Activated CD4-positive, alpha-beta T cell treated with anti-CD3 and anti-CD28 coated beads for 36 hours (primary cell): ENCODE data around the gene PRDX4. TPM values are rescaled to one million over a fixed set of nuclear protein-coding genes. Genes with fewer than 3 reads are reported as not detected.
A peak's percentile ranks its signal among the peaks of the same experiment; 100 is the strongest.

ENCODE experiments used
- ATAC-seq: fragments of 200-7000 bp; cut with Tn5 transposase; one replicate; pipeline ENCODE4 v1.10.0; 2021; ENCODE audit warnings: mild to moderate bottlenecking, moderate library complexity
- CTCF ChIA-PET: fragments of 350-600 bp; sonication (Branson Sonifier 250); formaldehyde crosslinking; loops from one replicate; lab custom pipeline; 2021; ENCODE audit warnings: antibody characterized with exemption; lab: Charles Lee
- POLR2A ChIA-PET: fragments of 350-600 bp; sonication (Branson Sonifier 250); formaldehyde crosslinking; loops from one replicate; lab custom pipeline; 2021; ENCODE audit warnings: antibody characterized with exemption, inconsistent platforms; lab: Charles Lee
- DNase-seq: peaks from one replicate; pipeline ENCODE4 v3.0.0-alpha.2; 2020
- H3K27ac Mint-ChIP-seq: one replicate; pipeline ENCODE4 v1.8.0; 2021; ENCODE audit warnings: mixed read lengths
- H3K27me3 Mint-ChIP-seq: one replicate; pipeline ENCODE4 v1.8.0; 2021; ENCODE audit warnings: mixed read lengths
- H3K36me3 Mint-ChIP-seq: one replicate; pipeline ENCODE4 v1.8.0; 2021; ENCODE audit warnings: low read depth, mixed read lengths
- H3K4me1 Mint-ChIP-seq: one replicate; pipeline ENCODE4 v1.8.0; 2021; ENCODE audit warnings: mixed read lengths
- H3K4me3 Mint-ChIP-seq: one replicate; pipeline ENCODE4 v1.8.0; 2021; ENCODE audit warnings: mild to moderate bottlenecking, moderate library complexity, mixed read lengths
- H3K9me3 Mint-ChIP-seq: one replicate; pipeline ENCODE4 v1.8.0; 2021; ENCODE audit warnings: low read depth, mixed read lengths
- intact Hi-C, 2 experiments: fragments of 100-400 bp; cut with DNase I in 1 of 2; cut with micrococcal nuclease in 1 of 2; formaldehyde crosslinking; loops; one replicate each; pipeline versions ENCODE4 v1.14.2 to v1.15.1; 2022 to 2024; cut with DNase I, micrococcal nuclease
- total RNA-seq, 2 experiments: library from RNA; stranded (reverse); gene quantifications; one replicate each; pipeline ENCODE4 v1.2.3, GENCODE V29; 2021

Gene PRDX4
- total RNA-seq, 2 experiments from 2014 or later = 48.8 to 51.5 TPM

DNA sequence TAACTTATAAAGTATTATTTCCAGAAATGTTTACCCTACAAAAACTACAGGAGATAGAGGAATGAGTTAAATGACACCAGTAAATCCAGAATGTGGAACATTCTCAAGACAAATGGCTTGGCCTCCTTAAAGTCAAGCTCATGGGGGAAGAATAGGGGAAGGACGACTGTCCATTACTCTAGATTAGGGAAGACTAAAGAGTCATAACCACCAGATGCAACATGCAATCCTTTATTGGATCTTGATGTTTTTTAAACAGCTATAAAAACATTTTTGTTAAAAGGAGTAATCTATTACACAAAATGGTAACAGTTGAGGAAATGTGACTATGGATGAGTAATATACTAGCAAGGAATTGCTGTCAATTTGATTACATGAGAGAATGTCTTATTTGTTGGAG is 64.7 kb downstream of the PRDX4 start:
- Mint-ChIP-seq H3K36me3 (peaks cover 32% of the 10 kb centered on the region), H3K27ac (peak overlapping the region; percentile 81), H3K4me3 (no peak overlapping the region), H3K9me3 (no peaks in the 10 kb centered on the region), H3K27me3 (no peaks in the 10 kb centered on the region), H3K4me1 (peaks cover 36% of the 10 kb centered on the region)
- ATAC-seq (no peak), DNase-seq (no peak)
- intact Hi-C loops = loop anchor here (1.0 to 2.0 kb wide), 5 partner anchors 11 to 175 kb away; partner anchors contain the start of genes ACOT9 (in 1 of the 2) and APOO (in 1 of the 2)
- CTCF ChIA-PET = interaction anchor here (1.3 kb wide), 1 partner anchor 170 kb away, joined by 3 read pairs; no protein-coding TSS in a partner anchor
- POLR2A ChIA-PET = no interaction called here

DNA sequence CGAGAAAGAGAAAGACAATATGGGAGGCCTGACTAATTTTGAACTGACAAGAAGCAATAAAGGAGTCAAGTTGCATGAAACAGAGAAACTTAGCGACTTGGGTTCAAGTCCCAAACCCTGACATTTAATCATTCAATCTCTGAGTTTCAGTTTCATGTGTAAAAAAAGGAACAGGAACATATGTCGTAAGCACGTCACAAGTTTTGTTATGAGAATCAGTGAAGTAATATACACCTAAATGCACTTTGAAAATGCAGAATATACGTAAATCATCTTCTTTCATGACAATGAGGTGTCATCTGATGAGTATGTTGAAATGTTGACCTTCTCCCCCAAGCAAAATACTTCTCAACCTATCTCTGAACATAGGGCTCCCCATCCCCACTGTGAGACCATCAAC is 65.4 kb downstream of the PRDX4 start:
- Mint-ChIP-seq H3K27ac (peak overlapping the region; percentile 89), H3K4me1 (peaks cover 36% of the 10 kb centered on the region), H3K36me3 (peaks cover 30% of the 10 kb centered on the region), H3K9me3 (no peaks in the 10 kb centered on the region), H3K27me3 (no peaks in the 10 kb centered on the region), H3K4me3 (peak overlapping the region; percentile 39)
- no peak for DNase-seq
- intact Hi-C loops = loop anchor here (1.0 to 2.0 kb wide), 5 partner anchors 11 to 174 kb away; partner anchors contain the start of genes ACOT9 (in 1 of the 2) and APOO (in 1 of the 2)
- CTCF ChIA-PET = interaction anchor here (1.3 kb wide), 1 partner anchor 169 kb away, joined by 3 read pairs; no protein-coding TSS in a partner anchor
- POLR2A ChIA-PET = interaction anchor here (0.7 to 1.6 kb wide), 2 partner anchors 10 to 48 kb away, joined by 4 to 6 read pairs; partner anchors contain the start of gene ACOT9
- ATAC-seq = peak; percentile 83

Other genes with a start within 250 kb of the PRDX4 start
- 10 to 100 TPM; 31.7 to 39.9 TPM for gene ACOT9, start 75.8 kb downstream of the PRDX4 start, total RNA-seq
- 100 to 1,000 TPM; 148 to 166 TPM for gene SAT1, start 115.7 kb downstream of the PRDX4 start, total RNA-seq
- 10 to 100 TPM; 30.2 to 37.2 TPM for gene APOO, start 240.4 kb downstream of the PRDX4 start, total RNA-seq
- gene CXorf58, start 240.5 kb downstream of the PRDX4 start, total RNA-seq = under 1 TPM in 1 of 2 experiments, not detected in 1; 0.14 TPM